GM18868 (cell line): ENCODE results near the gene ATG9A.

Source experiments
- ATAC-seq: cut with Tn5 transposase; IDR thresholded peaks from one replicate; pipeline ENCODE4 v1.9.1; 2021; ENCODE audit warnings: mild to moderate bottlenecking, moderate library complexity; ENCODE audit not compliant: unreplicated experiment

Gene ATG9A

GRCh38 chr2:219178377-219179175 lies 50.9 kb downstream of the ATG9A start:
- peak; percentile 13 for ATAC-seq

GRCh38 chr2:219177552-219178376 lies 51.7 kb downstream of the ATG9A start, which contains the start of gene RETREG2:
RETREG2 (plus strand) TSS chr2:219178275; CDS start chr2:219178353, 78 bp downstream.
- ATAC-seq = peak; percentile 45

GRCh38 chr2:219176818-219177551 lies 52.5 kb downstream of the ATG9A start, which contains the start of gene CNPPD1:
CNPPD1 (minus strand) TSS chr2:219176925; CDS start chr2:219176828, 97 bp downstream.
- peak; percentile 69 for ATAC-seq

GRCh38 chr2:219175928-219176817 lies 53.3 kb downstream of the ATG9A start:
- ATAC-seq = peak; percentile 37

- ATAC-seq = no peak
Observed at GRCh38 chr2:219175486-219175885, 54.0 kb downstream of the ATG9A start.

- ATAC-seq = no peak
Observed at GRCh38 chr2:219174801-219175200, 54.6 kb downstream of the ATG9A start.

GRCh38 chr2:219174146-219174545 lies 55.3 kb downstream of the ATG9A start:
- no peak for ATAC-seq

- ATAC-seq = no peak
Observed at GRCh38 chr2:219173176-219173575, 56.3 kb downstream of the ATG9A start.

GRCh38 chr2:219172231-219173154 lies 56.9 kb downstream of the ATG9A start:
- no peak for ATAC-seq

- no peak for ATAC-seq
Observed at GRCh38 chr2:219171231-219171651, 58.2 kb downstream of the ATG9A start.

- no peak for ATAC-seq
Observed at GRCh38 chr2:219169930-219170654, 59.3 kb downstream of the ATG9A start, which contains the start of gene SLC23A3. SLC23A3 (minus strand) TSS chr2:219170029; CDS start chr2:219169984, 45 bp downstream.
